Measurements from ENCODE around the gene IZUMO1. TPM values are rescaled to one million over a fixed set of nuclear protein-coding genes. Genes with fewer than 3 reads are reported as not detected.

The IZUMO1 gene
- total and polyA plus RNA-seq, 2 of the 13 experiments (the other 11 are each of a cell fraction or from before 2014, with no cell fraction given) = 0.07 to 0.22 TPM

GRCh38 chr19:48720613-48721296, 26.0 kb downstream of the IZUMO1 start (continued):
- TF ChIP-seq MTF2 (CRISPR knock-in tag; IDR thresholded peaks at IDR 0.05; ENCODE audit: borderline replicate concordance) (no peak), IRX3 (CRISPR knock-in tag; IDR thresholded peaks at IDR 0.05; ENCODE audit: borderline replicate concordance, low read depth) (0 out of 2 replicates have a peak, but pooled peaks have one; percentile 30), BRCA1 (CRISPR knock-in tag; IDR thresholded peaks at IDR 0.05) (no peak), ZNF7 (CRISPR knock-in tag; IDR thresholded peaks at IDR 0.05) (no peak), SNAPC2 (CRISPR knock-in tag; IDR thresholded peaks at IDR 0.05) (no peak), UBTF (CRISPR knock-in tag; IDR thresholded peaks at IDR 0.05) (no peak), NFRKB (IDR thresholded peaks at IDR 0.05) (no peak), ZSCAN30 (CRISPR knock-in tag; IDR thresholded peaks at IDR 0.05) (no peak), NCOR1 (IDR thresholded peaks at IDR 0.05; ENCODE audit: borderline replicate concordance, low read length) (no peak; the same call in 1 of the 2 replicates), SMYD3 (CRISPR knock-in tag; IDR thresholded peaks at IDR 0.05) (peak; percentile 73; the same call in 1 of the 2 replicates), BATF2 (CRISPR knock-in tag; IDR thresholded peaks at IDR 0.05) (no peak), HMGXB3 (CRISPR knock-in tag; IDR thresholded peaks at IDR 0.05; ENCODE audit: borderline replicate concordance) (peak; percentile 58; the same call in 1 of the 2 replicates), ZNF24 (IDR thresholded peaks at IDR 0.05) (no peak), ZNF83 (CRISPR knock-in tag; IDR thresholded peaks at IDR 0.05; ENCODE audit: borderline replicate concordance) (no peak), ZNF552 (CRISPR knock-in tag; IDR thresholded peaks at IDR 0.05; ENCODE audit: borderline replicate concordance) (no peak), ZBTB46 (CRISPR knock-in tag; IDR thresholded peaks at IDR 0.05; ENCODE audit: borderline replicate concordance) (no peak), XBP1 (CRISPR knock-in tag; IDR thresholded peaks at IDR 0.05) (no peak), HMG20A (CRISPR knock-in tag; IDR thresholded peaks at IDR 0.05; ENCODE audit: borderline replicate concordance) (no peak), SRF (IDR thresholded peaks at IDR 0.05; ENCODE audit: low read depth, low read length) (no peak), NFE2L2 (IDR thresholded peaks at IDR 0.05; ENCODE audit: low read length) (no peak), PAWR (CRISPR knock-in tag; IDR thresholded peaks at IDR 0.05; ENCODE audit: borderline replicate concordance) (no peak), SYNCRIP (IDR thresholded peaks at IDR 0.05; ENCODE audit: insufficient read depth, low read depth, low read length) (no peak)

Data from HepG2 (cell line).